A673 (cell line): Measurements from ENCODE around the gene TMEM169.

ENCODE experiments used
- EZH2 ChIP-seq: fragments of 200-600 bp; sonication (generic); IDR thresholded peaks from 2 replicates; pipeline ENCODE4 v1.6.1; 2017; ENCODE audit warnings: borderline replicate concordance, low read depth, mild to moderate bottlenecking, mixed read lengths, antibody characterized with exemption, low read length; ENCODE audit not compliant: poor library complexity, severe bottlenecking
- TF ChIP-seq, protein P1 (sequence below): fragments of 300-800, 200-600 bp; sonication (generic); conservative IDR thresholded peaks from 2 replicates; pipeline ENCODE4 v1.5.1; 2017; ENCODE audit warnings: low read depth, mild to moderate bottlenecking, antibody characterized with exemption, low read length, moderate library complexity, mixed read lengths

DNA sequence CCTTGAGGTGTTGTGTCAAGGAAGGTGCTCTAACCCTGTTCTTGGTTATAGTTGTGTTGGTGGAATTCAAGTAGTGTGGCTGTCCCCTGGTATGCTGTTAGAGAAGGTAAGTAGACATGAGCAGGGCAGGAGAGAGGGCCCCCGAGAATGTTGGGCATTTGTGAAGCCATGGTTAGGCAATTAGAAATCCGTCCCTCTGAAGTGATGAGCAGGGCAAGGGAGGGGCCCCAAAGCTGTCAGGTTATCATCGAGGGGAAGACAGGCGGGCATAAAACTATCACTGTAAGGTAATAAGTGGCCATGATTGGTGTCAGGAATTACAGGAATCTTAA lies 32.6 kb downstream of the TMEM169 start:
- TF ChIP-seq, protein P1, sequence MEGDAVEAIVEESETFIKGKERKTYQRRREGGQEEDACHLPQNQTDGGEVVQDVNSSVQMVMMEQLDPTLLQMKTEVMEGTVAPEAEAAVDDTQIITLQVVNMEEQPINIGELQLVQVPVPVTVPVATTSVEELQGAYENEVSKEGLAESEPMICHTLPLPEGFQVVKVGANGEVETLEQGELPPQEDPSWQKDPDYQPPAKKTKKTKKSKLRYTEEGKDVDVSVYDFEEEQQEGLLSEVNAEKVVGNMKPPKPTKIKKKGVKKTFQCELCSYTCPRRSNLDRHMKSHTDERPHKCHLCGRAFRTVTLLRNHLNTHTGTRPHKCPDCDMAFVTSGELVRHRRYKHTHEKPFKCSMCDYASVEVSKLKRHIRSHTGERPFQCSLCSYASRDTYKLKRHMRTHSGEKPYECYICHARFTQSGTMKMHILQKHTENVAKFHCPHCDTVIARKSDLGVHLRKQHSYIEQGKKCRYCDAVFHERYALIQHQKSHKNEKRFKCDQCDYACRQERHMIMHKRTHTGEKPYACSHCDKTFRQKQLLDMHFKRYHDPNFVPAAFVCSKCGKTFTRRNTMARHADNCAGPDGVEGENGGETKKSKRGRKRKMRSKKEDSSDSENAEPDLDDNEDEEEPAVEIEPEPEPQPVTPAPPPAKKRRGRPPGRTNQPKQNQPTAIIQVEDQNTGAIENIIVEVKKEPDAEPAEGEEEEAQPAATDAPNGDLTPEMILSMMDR, result no peak
- TF ChIP-seq EZH2, result no peak
